HCEC 1CT (cell line): ENCODE measurements around the gene HEATR5A.
"Not testable (repeated sequence)": the region's sequence is repeated elsewhere in the genome, so short reads cannot be mapped to it uniquely, and the experiment has no call there.

Source experiments
- DNase-seq: peaks from one replicate; pipeline ENCODE4 v3.0.0-alpha.2; 2017

The HEATR5A gene

GRCh38 chr14:31387091-31387490 is 33.3 kb downstream of the HEATR5A start:
- DNase-seq, result peak; percentile 2

GRCh38 chr14:31386271-31386670 is 34.1 kb downstream of the HEATR5A start:
- no peak for DNase-seq

- DNase-seq, result no peak
Observed at GRCh38 chr14:31382221-31382620, 38.1 kb downstream of the HEATR5A start.

GRCh38 chr14:31380106-31380505 is 40.2 kb downstream of the HEATR5A start:
- DNase-seq, result no peak

GRCh38 chr14:31379125-31379947 is 41.0 kb downstream of the HEATR5A start:
- not testable (repeated sequence) for DNase-seq

GRCh38 chr14:31377433-31377832 is 42.9 kb downstream of the HEATR5A start:
- no peak for DNase-seq

- no peak for DNase-seq
Observed at GRCh38 chr14:31371646-31372045, 48.7 kb downstream of the HEATR5A start.

GRCh38 chr14:31363331-31364073 is 56.8 kb downstream of the HEATR5A start:
- no peak for DNase-seq

GRCh38 chr14:31362746-31363145 is 57.6 kb downstream of the HEATR5A start:
- DNase-seq, result no peak

- DNase-seq, result not testable (repeated sequence)
Observed at GRCh38 chr14:31361761-31362160, 58.6 kb downstream of the HEATR5A start.

- DNase-seq, result peak; percentile 77
Observed at GRCh38 chr14:31360919-31361662, 59.3 kb downstream of the HEATR5A start.

GRCh38 chr14:31357279-31357678 is 63.1 kb downstream of the HEATR5A start:
- DNase-seq, result no peak

- no peak for DNase-seq
Observed at GRCh38 chr14:31346097-31346496, 74.3 kb downstream of the HEATR5A start.

- DNase-seq, result no peak
Observed at GRCh38 chr14:31341280-31341679, 79.1 kb downstream of the HEATR5A start.

GRCh38 chr14:31340297-31341063 is 79.9 kb downstream of the HEATR5A start:
- peak; percentile 18 for DNase-seq

- DNase-seq, result no peak
Observed at GRCh38 chr14:31339743-31340142, 80.6 kb downstream of the HEATR5A start.

GRCh38 chr14:31337331-31337730 is 83.0 kb downstream of the HEATR5A start:
- DNase-seq, result no peak

GRCh38 chr14:31336646-31337045 is 83.7 kb downstream of the HEATR5A start:
- DNase-seq, result peak; percentile 87

- not testable (repeated sequence) for DNase-seq
Observed at GRCh38 chr14:31331395-31331794, 89.0 kb downstream of the HEATR5A start.

GRCh38 chr14:31329876-31330521 is 90.4 kb downstream of the HEATR5A start:
- DNase-seq, result not testable (repeated sequence)

- peak; percentile 53 for DNase-seq
Observed at GRCh38 chr14:31326111-31326510, 94.2 kb downstream of the HEATR5A start.

GRCh38 chr14:31323419-31323818 is 96.9 kb downstream of the HEATR5A start:
- no peak for DNase-seq
